Loucy (cell line): Measurements from ENCODE around the gene NMRAL1.

Experiments used
- H2AFZ ChIP-seq: fragments of 200-600 bp; sonication (generic); 2 replicates; pipeline ENCODE4 v1.6.0; 2016; ENCODE audit warnings: antibody characterized with exemption, mild to moderate bottlenecking, low read length, moderate library complexity
- H3F3A ChIP-seq: fragments of 200-600 bp; 2 replicates; pipeline ENCODE4 v1.6.0; 2016; ENCODE audit warnings: antibody characterized with exemption, low read depth, mild to moderate bottlenecking
- H3K27me3 ChIP-seq: fragments of 200-600 bp; sonication (generic); 2 replicates; pipeline ENCODE4 v1.6.1; 2014; ENCODE audit warnings: low read length, mild to moderate bottlenecking; ENCODE audit not compliant: insufficient read depth, poor library complexity, severe bottlenecking
- H3K36me3 ChIP-seq: fragments of 200-600 bp; sonication (generic); 2 replicates; pipeline ENCODE4 v1.6.1; 2016; ENCODE audit warnings: low read length; ENCODE audit not compliant: insufficient read depth
- H3K4me1 ChIP-seq: fragments of 200-600 bp; sonication (generic); 2 replicates; pipeline ENCODE4 v1.5.1; 2014; ENCODE audit warnings: low read length, mild to moderate bottlenecking; ENCODE audit not compliant: insufficient read depth, poor library complexity, severe bottlenecking
- H3K4me2 ChIP-seq: fragments of 200-600 bp; sonication (generic); 2 replicates; pipeline ENCODE4 v1.6.0; 2014; ENCODE audit warnings: antibody characterized with exemption, low read length, low read depth, mild to moderate bottlenecking; ENCODE audit not compliant: poor library complexity, severe bottlenecking
- H3K4me3 ChIP-seq: fragments of 200-600 bp; sonication (generic); 2 replicates; pipeline ENCODE4 v1.5.1; 2014; ENCODE audit warnings: low read length, mild to moderate bottlenecking, mixed read lengths; ENCODE audit not compliant: poor library complexity, severe bottlenecking
- H3K79me2 ChIP-seq: fragments of 200-600 bp; sonication (generic); 2 replicates; pipeline ENCODE4 v1.6.1; 2014; ENCODE audit warnings: low read length; ENCODE audit not compliant: insufficient read depth
- H3K9ac ChIP-seq: fragments of 200-600 bp; sonication (generic); 2 replicates; pipeline ENCODE4 v1.6.0; 2014; ENCODE audit warnings: mild to moderate bottlenecking, low read depth, low read length, moderate library complexity; ENCODE audit not compliant: poor library complexity, severe bottlenecking
- H3K9me2 ChIP-seq: fragments of 200-600 bp; sonication (generic); replicated peaks from 2 replicates; pipeline ENCODE4 v1.6.1; 2016; ENCODE audit warnings: low read depth, low read length, mixed read lengths
- H3K9me3 ChIP-seq: fragments of 200-600 bp; sonication (generic); 2 replicates; pipeline ENCODE4 v1.6.1; 2014; ENCODE audit warnings: mild to moderate bottlenecking, antibody characterized with exemption, low read length, low read depth; ENCODE audit not compliant: insufficient read depth
- H4K20me1 ChIP-seq: fragments of 200-600 bp; sonication (generic); 2 replicates; pipeline ENCODE4 v1.6.0; 2014; ENCODE audit warnings: antibody characterized with exemption, low read length, mild to moderate bottlenecking; ENCODE audit not compliant: insufficient read depth, poor library complexity, severe bottlenecking
- CTCF ChIP-seq: fragments of 200-600 bp; sonication (generic); conservative IDR thresholded peaks from 2 replicates; pipeline ENCODE4 v1.5.1; 2014; ENCODE audit warnings: mild to moderate bottlenecking, antibody characterized with exemption, low read length
- EZH2phosphoT487 ChIP-seq: fragments of 200-600 bp; IDR thresholded peaks from 2 replicates; pipeline ENCODE4 v1.6.1; 2018; ENCODE audit warnings: antibody characterized with exemption, mild to moderate bottlenecking, moderate library complexity, borderline replicate concordance

NMRAL1 gene

GRCh38 chr16:4455951-4456350 lies 18.5 kb downstream of the NMRAL1 start:
- no peaks in the 10 kb centered on the region for H4K20me1 ChIP-seq
- no peak overlapping the region for H2AFZ ChIP-seq
- H3F3A ChIP-seq = no peaks in the 10 kb centered on the region
- no peak for TF ChIP-seq CTCF
- no peak overlapping the region for H3K4me3 ChIP-seq
- no peak overlapping the region for H3K4me2 ChIP-seq
- no peaks in the 10 kb centered on the region for H3K4me1 ChIP-seq
- no peaks in the 10 kb centered on the region for H3K9me3 ChIP-seq
- no peaks in the 10 kb centered on the region for H3K9me2 ChIP-seq
- H3K36me3 ChIP-seq = no peaks in the 10 kb centered on the region
- no peak overlapping the region for H3K9ac ChIP-seq
- no peaks in the 10 kb centered on the region for H3K27me3 ChIP-seq
- H3K79me2 ChIP-seq = no peaks in the 10 kb centered on the region

- H3K9ac ChIP-seq = no peak overlapping the region
- H3K9me3 ChIP-seq = no peaks in the 10 kb centered on the region
- no peaks in the 10 kb centered on the region for H3F3A ChIP-seq
- H3K79me2 ChIP-seq = no peaks in the 10 kb centered on the region
- no peak overlapping the region for H3K4me2 ChIP-seq
- no peaks in the 10 kb centered on the region for H3K9me2 ChIP-seq
- TF ChIP-seq EZH2phosphoT487 = no peak
- no peak for TF ChIP-seq CTCF
- H3K27me3 ChIP-seq = no peaks in the 10 kb centered on the region
- H3K4me3 ChIP-seq = no peak overlapping the region
- no peaks in the 10 kb centered on the region for H4K20me1 ChIP-seq
- no peaks in the 10 kb centered on the region for H3K36me3 ChIP-seq
- no peak overlapping the region for H2AFZ ChIP-seq
- no peaks in the 10 kb centered on the region for H3K4me1 ChIP-seq
These were observed 19.3 kb downstream of the NMRAL1 start for GRCh38 chr16:4455081-4455480.

GRCh38 chr16:4454623-4455022 lies 19.8 kb downstream of the NMRAL1 start:
- Histone ChIP-seq H3F3A (no peaks in the 10 kb centered on the region), H3K4me1 (no peaks in the 10 kb centered on the region), H2AFZ (no peak overlapping the region), H4K20me1 (no peaks in the 10 kb centered on the region), H3K79me2 (no peaks in the 10 kb centered on the region), H3K4me3 (no peak overlapping the region), H3K9me3 (no peaks in the 10 kb centered on the region), H3K9me2 (no peaks in the 10 kb centered on the region), H3K36me3 (no peaks in the 10 kb centered on the region), H3K27me3 (no peaks in the 10 kb centered on the region), H3K4me2 (no peak overlapping the region), H3K9ac (no peak overlapping the region)
- TF ChIP-seq EZH2phosphoT487 = no peak
- TF ChIP-seq CTCF = no peak
